Measurements from ENCODE around the gene TTC36. TPM values are rescaled to one million over a fixed set of nuclear protein-coding genes. Genes with fewer than 3 reads are reported as not detected.

The TTC36 gene
- total and polyA plus RNA-seq, 2 of the 13 experiments (the other 11 are each of a cell fraction or from before 2014, with no cell fraction given), result 0.13 to 0.40 TPM

DNA sequence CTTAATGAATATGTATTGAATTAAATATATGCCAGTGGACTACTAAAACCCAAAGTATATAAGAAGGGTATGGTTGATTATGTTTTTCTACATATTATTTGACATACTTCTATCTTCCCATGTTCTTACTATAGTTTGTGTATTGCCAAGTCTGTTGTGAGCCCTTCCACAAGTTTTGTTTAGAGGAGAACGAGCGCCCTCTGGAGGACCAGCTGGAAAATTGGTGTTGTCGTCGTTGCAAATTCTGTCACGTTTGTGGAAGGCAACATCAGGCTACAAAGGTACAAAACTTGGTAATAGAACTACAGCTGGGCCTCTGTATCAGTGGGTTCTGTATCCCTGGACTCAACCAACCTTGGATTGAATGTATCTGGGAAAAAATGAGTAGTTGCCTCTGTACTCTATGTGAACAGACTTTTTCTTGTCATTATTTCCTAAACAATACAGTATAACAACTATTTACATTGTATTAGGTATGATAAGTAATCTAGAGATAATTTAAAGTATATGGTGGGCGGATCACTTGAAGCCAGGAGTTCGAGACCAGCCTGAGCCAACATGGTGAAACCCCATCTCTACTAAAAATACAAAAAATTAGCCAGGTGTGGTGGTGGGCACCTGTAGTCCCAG, 38.7 kb upstream of the TTC36 start:
- H3K4me1 ChIP-seq (ENCODE audit: insufficient read depth, low read length), result no peaks in the 10 kb centered on the region
- no peak overlapping the region for H3K27ac ChIP-seq (ENCODE audit: extremely low read length, insufficient read depth, low read length)
- H3K4me2 ChIP-seq (ENCODE audit: low read depth, low read length), result no peak overlapping the region
- ChIA-PET CTCF (ENCODE audit: low intra/inter-chr PET ratio, low total read pairs) (interaction anchor here (1.1 to 2.0 kb wide), 2 partner anchors 58 to 343 kb away, joined by 4 to 13 read pairs; no protein-coding TSS in a partner anchor), POLR2A (interaction anchor here (1.1 kb wide), 1 partner anchor 53 kb away, joined by 3 read pairs; the partner anchor contains the start of gene KMT2A)
- in situ Hi-C loops (cut with HindIII; ENCODE audit: extremely low pct_ligation_motif_present, low pct_unique_long_range_greater_than_20kb) (loop anchor here (25.0 kb wide), 1 partner anchor 351 kb away; no protein-coding TSS in a partner anchor), intact Hi-C loops (cut with micrococcal nuclease; ENCODE audit: unreplicated experiment) (loop anchor here (1.0 to 10.0 kb wide), 5 partner anchors 52 to 343 kb away; partner anchors contain the start of genes ATP5MG, IFT46 and KMT2A)
- peak; percentile 65 for ATAC-seq
- no TSS peak for BruUV-seq (replicated peaks)
- 29% methylated on average over 7 of the region's 7 CpGs for WGBS (ENCODE audit: low lambda C conversion rate)
- H3K27me3 ChIP-seq (ENCODE audit: control insufficient read depth in 1 of 2, insufficient read depth in 2 of 2, low read length in 2 of 2), result no peaks in the 10 kb centered on the region
- FAIRE-seq, result peak; percentile 72
- no peak overlapping the region for H3K4me3 ChIP-seq (replicated peaks in 1 of 3; ENCODE audit: insufficient read depth in 1 of 3, low read depth in 2 of 3, low read length in 3 of 3)
- H3K36me3 ChIP-seq (replicated peaks in 1 of 2; ENCODE audit: control insufficient read depth in 1 of 2, insufficient read depth in 2 of 2, low read length in 2 of 2), result peaks cover 15 to 59% of the 10 kb centered on the region in 2 experiments
- H4K20me1 ChIP-seq (ENCODE audit: insufficient read depth, low read length), result no peaks in the 10 kb centered on the region
- no peak overlapping the region for H2AFZ ChIP-seq (ENCODE audit: low read length)
- H3K79me2 ChIP-seq (ENCODE audit: insufficient read depth, low read length), result no peaks in the 10 kb centered on the region
- H3K9me3 ChIP-seq (ENCODE audit: low read length), result no peaks in the 10 kb centered on the region
- DNase-seq (ENCODE audit: low spot score), result peak; percentile 68
- no peak overlapping the region for H3K9ac ChIP-seq (ENCODE audit: insufficient read depth, low read depth, low read length)
- TF ChIP-seq FOXK1 (CRISPR knock-in tag; IDR thresholded peaks at IDR 0.05; ENCODE audit: borderline replicate concordance, low read depth), result 0 out of 2 replicates have a peak, but pooled peaks have one; percentile 26
- no peak for TF ChIP-seq ZNF790 (CRISPR knock-in tag; IDR thresholded peaks at IDR 0.05; ENCODE audit: borderline replicate concordance)
- TF ChIP-seq ZSCAN9 (CRISPR knock-in tag; IDR thresholded peaks at IDR 0.05; ENCODE audit: borderline replicate concordance), result 0 out of 2 replicates have a peak, but pooled peaks have one; percentile 31
- TF ChIP-seq ZNF335 (CRISPR knock-in tag; IDR thresholded peaks at IDR 0.05), result peak; percentile 89
- peak; percentile 27; the same call in 1 of the 2 replicates for TF ChIP-seq GATAD1 (CRISPR knock-in tag; IDR thresholded peaks at IDR 0.05)
- TF ChIP-seq THAP11 (CRISPR knock-in tag; IDR thresholded peaks at IDR 0.05), result 0 out of 2 replicates have a peak, but pooled peaks have one; percentile 23
- no peak for TF ChIP-seq SNRNP70 (IDR thresholded peaks at IDR 0.05; ENCODE audit: low read depth, low read length)
- TF ChIP-seq ZNF737 (CRISPR knock-in tag; IDR thresholded peaks at IDR 0.05; ENCODE audit: borderline replicate concordance), result no peak
- peak; percentile 50; the same call in 1 of the 2 replicates for TF ChIP-seq ZNF646 (CRISPR knock-in tag; IDR thresholded peaks at IDR 0.05)
- TF ChIP-seq MIXL1 (CRISPR knock-in tag; IDR thresholded peaks at IDR 0.05), result 0 out of 2 replicates have a peak, but pooled peaks have one; percentile 35
- TF ChIP-seq, protein P1, sequence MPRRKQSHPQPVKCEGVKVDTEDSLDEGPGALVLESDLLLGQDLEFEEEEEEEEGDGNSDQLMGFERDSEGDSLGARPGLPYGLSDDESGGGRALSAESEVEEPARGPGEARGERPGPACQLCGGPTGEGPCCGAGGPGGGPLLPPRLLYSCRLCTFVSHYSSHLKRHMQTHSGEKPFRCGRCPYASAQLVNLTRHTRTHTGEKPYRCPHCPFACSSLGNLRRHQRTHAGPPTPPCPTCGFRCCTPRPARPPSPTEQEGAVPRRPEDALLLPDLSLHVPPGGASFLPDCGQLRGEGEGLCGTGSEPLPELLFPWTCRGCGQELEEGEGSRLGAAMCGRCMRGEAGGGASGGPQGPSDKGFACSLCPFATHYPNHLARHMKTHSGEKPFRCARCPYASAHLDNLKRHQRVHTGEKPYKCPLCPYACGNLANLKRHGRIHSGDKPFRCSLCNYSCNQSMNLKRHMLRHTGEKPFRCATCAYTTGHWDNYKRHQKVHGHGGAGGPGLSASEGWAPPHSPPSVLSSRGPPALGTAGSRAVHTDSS (CRISPR knock-in tag; conservative IDR thresholded peaks at IDR 0.05), result no peak

All from HepG2 (cell line).